HG03064 (cell line): Measurements from ENCODE around the gene RAB7B.

Experiments
- ATAC-seq: cut with Tn5 transposase; IDR thresholded peaks from one replicate; pipeline ENCODE4 v1.9.1; 2021; ENCODE audit warnings: low read depth; ENCODE audit not compliant: unreplicated experiment

The RAB7B gene

DNA sequence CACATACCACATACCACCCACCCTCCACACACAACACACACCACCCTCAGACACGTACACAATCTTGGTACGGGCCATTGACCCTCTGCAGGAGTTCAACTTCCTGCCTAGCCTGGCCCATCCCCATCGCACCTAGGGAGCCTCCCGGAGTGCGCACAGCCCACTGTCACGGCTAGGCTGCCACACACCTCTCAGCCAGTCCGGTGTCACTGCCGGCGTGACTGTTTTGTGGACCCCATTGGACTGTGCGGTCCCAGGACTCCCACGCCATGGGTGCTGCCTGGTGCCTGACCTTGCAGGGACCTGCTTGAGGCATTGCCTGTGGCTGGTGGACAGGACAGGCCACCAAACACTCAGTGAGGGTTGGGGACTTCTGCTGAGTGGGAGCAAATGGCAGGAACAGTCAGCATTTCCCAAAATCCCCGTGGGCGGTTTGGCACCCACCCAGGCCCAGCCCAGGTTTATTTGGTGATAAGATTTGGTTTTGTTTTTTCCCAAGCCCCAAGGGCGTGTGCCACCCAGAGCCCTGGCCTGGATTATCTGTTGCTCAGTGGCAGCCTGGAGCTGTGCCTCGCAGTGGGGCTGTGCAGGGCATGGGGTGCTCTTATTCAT is 27.7 kb downstream of the RAB7B start:
- ATAC-seq: no peak

DNA sequence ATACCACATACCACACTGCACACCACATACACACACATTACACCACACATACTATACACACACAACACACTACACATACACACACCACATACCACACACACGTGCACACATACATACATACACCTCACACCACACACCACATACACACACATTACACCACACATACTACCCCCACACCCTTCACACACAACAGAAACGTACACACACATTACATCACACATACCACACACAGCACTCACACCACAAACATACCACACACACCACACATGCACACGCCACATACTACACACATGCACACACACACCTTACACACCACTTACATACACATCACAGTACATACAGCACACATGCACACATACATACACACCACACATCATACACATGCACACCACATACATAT is 28.5 kb downstream of the RAB7B start:
- ATAC-seq: no peak

DNA sequence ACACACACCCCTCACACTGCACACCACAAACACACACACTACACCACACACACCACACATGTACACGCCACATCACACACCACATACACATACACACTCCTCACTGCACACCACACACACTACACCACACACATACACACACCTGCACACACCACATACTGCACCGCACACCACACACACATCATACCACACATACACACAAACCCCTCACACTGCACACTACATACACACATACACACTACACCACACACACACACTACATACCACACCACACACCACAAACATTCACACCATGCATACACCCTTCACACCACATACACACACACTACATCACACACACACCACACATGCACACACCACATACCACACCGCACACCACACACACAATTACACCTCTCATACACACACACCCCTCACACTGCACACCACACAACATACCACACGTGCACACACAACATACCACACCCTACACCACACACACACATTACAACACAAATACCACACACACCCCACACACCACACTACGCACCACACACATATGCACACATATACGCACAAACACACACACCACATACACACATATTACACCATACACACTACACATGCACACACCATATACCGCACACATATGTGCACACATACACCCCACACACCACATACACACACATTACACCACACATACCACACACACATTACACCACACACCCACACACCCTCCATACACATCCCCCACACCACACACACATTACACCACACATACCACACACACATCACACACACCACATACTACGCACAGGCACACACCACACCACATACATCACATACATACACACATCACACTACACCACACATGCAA is 29.6 kb downstream of the RAB7B start:
- ATAC-seq: no peak

DNA sequence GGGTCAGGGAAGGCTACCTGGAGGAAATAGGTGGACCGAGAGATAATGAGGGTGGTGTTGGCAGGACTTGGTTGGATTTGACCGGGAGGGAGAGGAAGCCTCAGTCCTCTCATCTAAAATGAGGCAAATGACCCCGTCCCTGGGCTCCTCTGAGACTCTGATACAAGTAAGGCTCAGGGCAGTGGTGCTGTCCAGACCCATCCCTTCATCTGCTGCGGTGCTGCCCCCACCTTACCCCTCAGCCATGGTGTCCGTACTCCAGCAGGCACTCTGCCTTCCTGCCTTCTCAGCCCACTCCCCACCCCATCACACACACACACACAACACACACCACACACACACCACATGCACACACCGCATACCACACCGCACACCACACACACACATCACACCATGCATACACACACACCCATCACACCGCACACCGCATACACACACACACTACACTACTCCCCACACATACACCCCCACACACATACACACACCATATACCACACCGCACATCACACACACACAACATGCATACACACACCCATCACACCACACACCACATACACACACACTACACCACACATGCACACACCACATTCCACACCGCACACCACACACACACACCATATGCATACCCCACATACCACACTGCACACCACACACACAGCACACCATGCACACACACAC is 30.6 kb downstream of the RAB7B start:
- ATAC-seq: no peak

DNA sequence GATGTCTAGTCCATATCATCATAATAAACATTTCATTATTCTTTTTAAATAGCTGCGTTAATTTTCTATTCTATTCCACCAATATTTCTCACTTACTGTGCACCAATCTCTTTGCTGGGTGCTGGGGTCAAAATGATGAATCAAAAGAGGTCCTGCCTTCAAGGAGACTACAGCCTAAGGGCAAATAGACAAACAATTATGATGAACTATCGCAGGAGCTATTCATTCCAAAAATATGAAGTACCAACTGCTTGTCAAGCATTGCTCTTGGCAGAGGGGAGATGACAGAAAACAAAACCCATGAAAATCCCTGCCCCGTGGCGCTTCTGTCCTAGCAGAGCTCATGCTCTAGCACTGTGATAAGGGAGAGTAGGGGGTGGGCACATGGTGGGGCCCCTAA is 31.1 kb downstream of the RAB7B start:
- no peak for ATAC-seq

DNA sequence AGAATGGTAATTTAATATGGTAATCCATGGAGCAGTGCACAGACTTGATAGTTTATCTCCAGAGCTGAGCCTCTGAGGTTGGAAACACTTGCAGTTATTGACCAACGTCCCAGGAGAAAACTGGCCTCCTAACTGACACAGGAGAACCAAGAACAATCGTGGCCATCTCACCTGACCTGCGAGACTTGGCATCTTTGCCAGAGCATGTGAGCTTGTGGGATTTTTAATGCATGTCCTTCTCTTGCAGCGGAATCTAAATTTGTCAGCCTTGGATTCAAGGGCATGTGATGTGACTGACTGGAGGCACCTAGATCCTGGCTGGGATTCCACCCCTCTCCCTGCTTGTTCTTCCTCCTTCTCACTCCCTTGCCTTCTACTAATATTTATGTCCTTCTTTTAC is 32.1 kb downstream of the RAB7B start:
- no peak for ATAC-seq

DNA sequence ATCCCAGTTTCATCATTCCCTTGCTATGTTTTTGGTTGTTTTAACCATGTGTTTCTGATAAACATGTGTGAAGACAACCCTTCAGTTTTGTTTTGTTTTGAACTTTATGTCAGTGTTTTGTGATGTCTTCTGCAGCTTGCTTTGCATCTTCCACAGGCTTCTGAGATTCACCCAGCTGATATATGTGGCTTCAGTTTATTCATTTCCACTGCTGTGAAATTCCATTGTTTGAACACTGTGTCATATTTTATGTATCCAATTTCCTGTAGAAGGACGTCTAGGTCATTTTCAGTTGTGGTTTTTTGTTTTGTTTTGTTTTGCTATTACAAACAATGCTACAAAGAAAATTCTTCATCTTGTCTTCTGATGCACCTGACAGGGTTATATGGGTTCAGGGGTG is 32.7 kb downstream of the RAB7B start:
- ATAC-seq: no peak

DNA sequence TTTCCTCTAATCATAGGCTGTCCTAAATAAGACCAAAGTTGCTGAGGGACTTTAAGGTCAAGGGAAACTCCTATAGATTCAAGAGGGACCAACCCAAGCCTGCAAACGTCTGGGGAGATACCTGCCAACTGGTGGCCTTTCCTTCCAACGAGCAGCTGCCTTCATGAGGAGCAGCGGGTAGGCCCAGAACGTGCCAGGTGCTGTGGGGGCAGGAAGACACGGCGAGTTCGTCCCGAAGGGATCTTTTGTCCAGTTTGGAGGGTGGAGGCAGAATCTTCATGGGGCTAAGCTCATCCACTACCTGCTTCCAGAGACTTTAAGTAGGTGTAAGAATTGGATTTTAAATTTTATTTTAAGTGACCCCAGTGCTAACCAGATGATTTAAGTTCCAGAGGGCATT is 34.0 kb downstream of the RAB7B start:
- ATAC-seq: no peak

DNA sequence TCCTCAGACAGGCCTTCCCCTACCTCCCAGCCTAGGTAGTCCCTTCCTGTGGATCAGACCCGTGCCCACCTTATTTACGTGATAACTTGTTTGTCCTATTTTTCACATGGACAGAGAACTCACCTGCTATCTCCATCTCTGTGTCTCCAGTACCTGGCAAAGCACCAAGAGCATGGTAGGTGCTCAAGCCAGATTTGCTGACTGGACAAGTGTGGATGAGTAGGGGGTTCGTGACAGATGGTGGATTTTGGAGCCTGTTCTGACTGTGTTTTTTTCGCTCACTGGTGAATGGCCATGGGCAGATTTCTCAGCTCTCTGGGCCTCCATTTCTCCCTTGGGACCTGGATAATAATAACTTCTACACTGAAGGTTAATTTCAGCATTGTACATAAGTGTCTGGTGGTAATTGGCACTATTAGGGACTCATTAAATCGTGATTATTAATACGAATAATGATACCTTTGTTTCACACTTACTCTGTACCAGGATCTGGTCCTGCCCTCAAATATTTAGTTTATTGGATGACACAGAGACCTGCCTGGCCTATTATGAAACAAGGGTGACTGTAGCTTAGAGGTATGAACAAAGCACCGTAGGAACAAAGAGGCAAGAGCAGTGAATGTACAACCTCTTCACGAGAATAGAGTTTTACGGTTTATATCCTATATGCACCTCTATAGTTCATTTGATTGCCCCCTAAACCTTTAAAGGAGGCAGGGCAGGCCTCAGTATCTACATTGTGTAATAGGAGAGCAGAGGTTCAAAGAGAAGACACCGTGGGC is 35.5 kb downstream of the RAB7B start:
- ATAC-seq: no peak

DNA sequence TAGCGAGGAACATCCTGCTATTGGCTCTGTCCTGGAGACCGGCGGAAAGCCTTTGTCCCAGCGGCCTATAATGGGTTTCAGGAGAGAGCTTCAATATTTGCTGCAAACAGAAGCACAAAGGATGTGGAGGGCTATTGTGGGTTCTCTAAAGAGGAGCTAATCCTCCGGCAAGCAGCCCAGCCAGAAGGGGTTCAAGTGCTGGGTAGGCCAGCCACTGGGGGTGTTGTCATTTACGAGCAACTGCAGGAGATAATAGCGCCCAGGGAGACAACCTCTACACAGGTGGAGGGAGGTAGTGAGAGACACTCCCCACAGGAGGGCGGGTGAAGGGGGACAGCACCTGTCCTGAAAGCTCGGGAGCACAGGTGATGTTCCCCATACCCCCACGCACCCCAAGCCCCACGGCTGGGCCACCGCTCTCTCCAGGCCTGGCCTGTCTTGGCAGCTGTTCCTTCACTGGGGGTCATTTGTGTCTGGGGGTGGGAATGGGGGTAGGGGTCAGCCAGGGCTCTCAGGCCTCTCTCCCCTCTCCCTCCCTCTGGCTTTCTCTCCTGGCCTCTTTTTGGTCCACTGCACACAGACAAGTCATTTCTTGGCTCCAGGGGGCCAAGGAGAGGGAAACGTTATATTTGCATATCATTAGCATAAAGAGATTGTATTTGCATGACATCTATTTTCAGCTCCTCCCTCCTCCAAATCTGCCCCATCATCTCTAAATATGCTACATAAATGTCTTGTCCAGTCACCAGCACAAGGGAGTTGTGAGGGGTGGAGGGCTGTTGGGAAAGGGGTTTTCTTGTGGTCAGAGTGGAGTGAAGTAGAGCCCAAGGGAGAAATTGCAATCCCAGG is 37.9 kb downstream of the RAB7B start:
- no peak for ATAC-seq

DNA sequence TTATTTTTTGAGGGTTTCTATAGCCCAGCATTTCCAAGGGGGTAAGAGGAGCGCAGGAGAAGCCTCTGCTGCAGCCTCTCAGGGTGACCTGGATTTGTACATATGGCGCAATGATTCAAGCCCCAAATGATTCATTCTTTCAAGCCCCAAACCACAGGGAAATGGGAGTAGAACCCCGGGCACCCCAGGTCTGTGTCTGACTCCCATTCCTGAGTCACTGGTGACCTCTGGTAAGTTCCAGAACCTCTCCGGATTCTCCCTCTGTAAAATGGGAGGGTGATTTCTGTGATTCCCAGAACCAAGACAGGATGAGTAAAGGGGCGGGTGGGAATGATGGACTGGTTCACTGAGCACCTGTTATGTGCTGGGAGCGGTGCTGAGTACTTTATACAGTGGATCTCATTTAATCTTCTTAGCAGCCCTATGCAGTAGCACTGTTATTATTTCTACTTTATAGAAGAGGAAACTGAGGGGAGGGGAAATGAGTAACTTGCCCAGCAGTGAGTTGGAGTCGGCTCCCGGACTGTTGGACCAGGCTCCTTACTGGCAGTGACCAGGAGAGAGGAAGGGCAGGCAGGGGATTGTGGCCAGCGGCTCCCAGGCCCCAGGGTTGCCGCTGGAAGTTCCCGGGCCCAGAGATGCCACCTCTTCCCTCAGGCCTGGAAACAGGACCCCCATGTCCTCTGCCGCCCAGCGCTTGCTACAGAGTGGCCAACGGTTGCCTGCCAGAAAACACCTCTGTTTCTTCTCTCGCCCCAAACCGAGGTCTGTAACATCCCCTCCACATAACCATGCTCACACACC is 39.6 kb downstream of the RAB7B start:
- ATAC-seq: no peak

DNA sequence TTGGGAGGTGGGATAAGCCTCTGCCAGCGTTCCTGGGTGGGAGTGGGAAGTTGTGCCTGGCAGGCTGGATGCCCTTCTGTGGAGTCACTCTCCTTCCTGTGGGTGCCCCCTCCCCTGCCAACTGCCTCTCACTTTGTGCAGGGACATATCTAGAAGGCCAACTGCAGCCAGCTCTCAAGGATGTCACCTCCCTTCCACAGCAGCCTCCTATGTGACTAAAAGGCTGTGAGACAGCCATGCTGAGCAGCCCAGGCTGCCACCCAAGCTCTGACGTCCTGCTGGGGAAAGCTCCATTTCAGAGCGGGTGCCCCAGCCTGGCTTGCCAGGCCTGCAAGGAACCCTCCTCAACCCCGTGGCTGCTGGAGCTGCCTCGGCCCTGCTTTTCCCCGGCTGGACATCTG is 40.4 kb downstream of the RAB7B start:
- no peak for ATAC-seq

DNA sequence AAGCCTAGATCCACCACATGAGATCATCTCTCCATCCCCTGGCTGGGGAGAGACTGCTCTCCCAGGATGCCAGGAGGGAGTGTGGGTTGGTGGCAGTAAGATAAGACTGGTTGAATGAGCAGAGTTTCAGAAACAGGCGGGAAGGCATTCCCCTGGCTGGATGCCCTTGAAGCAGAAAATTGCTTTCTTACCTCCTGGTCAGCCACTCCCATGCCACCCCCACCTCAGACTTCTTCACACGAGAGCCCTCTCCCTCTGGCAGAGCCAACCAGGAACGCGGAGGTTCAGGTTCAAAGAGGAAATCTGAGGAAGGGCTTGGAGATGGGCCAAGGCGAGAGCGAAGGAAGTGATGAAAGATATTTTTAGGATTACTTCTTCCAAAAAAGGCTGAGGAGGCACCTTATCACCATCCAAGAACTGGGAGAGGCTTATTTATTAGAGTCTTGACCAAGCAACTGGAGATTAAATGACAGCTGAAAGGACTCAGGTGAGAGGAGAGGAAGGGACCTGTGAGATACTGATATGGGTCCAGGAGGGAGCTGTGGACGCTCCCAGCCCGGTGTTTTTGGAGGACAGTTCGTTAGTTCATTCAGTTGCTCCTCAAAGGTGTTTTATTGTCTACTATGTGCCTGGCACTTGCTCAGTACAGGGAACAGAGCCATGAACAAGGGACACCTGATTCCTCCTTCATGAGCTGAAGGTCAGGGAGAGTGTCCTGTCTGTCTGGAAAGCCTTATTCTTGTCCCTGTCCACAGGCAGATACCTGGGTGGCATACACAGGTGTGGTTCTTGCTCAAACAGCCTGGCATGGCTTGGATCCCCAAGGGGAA is 41.0 kb downstream of the RAB7B start:
- no peak for ATAC-seq

DNA sequence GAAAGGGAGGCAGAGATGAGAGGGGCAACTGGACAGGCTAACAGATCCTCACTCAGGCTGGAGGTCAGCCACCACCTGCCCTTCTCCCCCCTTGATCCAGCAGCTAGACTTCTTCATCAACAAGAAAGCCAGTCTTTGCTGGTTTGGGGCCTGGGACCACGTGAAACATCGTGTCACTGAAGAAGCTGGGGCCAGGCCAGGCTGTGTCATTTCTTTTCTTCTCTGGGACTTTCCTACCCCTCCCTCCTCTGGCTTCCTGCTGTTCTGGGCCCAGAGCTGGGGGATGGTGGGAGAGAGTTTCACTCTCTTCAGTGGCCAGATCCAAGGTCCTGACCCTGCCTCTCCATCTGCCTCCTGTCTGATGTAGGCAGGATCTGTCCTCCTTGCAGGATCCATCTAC is 41.8 kb downstream of the RAB7B start:
- ATAC-seq: no peak

DNA sequence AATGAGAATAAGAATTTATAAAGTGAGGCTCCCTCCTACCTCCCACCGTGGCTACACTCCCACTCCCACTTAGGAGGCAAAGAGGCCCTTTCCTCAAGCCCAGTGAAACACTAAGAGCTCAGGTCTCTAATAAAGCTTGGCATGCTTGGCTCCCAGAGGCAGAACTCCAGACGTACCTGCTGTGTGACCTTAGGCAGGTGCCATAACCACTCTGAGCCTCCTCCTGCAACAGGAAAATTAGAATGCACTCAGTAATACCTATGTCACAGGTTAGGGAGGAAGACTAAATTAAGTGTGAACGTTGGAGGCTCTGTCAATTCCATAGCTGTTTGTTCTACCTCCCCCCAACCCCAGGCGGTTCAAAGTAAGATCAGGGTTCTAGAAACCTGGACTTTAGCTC is 43.4 kb downstream of the RAB7B start:
- no peak for ATAC-seq

DNA sequence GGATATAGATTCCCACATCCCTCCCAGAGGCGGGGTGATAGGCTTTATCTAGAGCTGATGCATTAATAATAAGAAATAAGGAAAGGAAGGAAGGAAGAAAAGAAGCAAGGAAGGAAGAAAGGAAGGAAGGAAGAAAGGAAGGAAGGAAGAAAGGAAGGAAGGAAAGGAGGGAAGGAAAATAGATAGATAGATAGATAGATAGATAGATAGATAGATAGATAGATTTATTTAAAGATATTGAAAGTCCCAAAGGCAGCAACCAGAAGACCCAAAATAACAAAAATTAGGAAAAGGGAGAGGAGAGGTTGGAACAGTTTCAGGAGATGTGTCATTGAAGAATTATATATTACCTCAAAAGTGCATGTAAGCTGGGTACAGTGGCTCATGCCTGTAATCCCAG is 47.7 kb downstream of the RAB7B start:
- ATAC-seq: no peak

DNA sequence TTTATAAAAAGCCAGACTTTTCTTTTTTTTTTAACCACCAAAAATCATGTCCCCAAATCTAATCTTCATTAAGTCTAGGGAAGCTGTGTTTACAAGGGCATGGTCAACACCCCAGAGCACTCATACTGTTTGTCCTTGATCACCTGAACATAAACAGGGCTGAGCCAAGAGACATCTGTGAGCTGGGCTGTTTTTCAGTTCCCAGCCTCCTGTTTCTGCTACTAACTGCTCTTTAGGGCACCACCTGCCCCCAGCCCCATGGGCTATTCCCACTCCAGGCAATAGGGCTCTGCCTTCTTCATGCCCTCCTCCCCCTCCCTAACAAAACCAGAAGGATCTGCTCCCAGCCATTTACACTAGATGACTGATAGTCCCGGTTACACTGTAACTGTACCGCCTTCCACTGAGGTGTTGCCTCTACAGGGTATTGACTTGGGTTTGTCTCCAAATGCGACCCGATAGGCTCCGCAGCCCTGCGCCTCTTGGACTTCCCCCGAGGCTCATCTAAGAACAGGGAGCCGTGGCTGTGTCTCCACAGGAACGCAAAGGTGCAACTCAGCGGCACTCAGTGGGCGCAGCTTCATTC is 48.3 kb downstream of the RAB7B start:
- ATAC-seq: no peak

DNA sequence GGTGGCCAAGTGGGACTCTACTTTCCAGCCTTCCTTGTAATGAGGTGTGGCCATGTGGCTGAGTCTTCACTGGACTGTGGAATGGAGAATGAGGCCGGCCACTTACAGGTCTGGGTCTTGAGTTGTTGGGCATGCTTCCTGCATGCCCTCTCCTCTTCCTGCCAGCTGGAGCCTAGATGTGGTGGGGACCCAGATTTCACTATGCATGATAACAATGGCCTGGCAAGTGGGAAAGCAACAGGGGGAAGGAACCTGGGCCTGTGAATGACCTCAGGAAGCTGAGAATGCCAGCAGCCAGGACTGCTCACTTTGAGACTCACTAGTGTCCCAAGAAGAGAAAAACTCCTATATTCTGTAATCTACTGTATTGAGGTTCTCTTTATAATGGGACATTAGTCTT is 51.4 kb downstream of the RAB7B start:
- no peak for ATAC-seq
